Activated naive CD4-positive, alpha-beta T cell treated with anti-CD3 and anti-CD28 coated beads for 36 hours (primary cell): ENCODE data around the gene SLC6A2. TPM values are rescaled to one million over a fixed set of nuclear protein-coding genes. Genes with fewer than 3 reads are reported as not detected.
A peak's percentile ranks its signal among the peaks of the same experiment; 100 is the strongest.

Source experiments
- CTCF ChIA-PET: fragments of 350-600 bp; sonication (Branson Sonifier 250); formaldehyde crosslinking; loops from one replicate; lab custom pipeline; 2021; ENCODE audit warnings: antibody characterized with exemption; lab: Charles Lee
- DNase-seq: peaks from one replicate; pipeline ENCODE4 v3.0.0-alpha.2; 2020
- H3K27ac Mint-ChIP-seq: one replicate; pipeline ENCODE4 v1.8.0; 2021; ENCODE audit warnings: mild to moderate bottlenecking, mixed read lengths
- H3K27me3 Mint-ChIP-seq: one replicate; pipeline ENCODE4 v1.8.0; 2021; ENCODE audit warnings: low read depth, mixed read lengths
- H3K36me3 Mint-ChIP-seq: one replicate; pipeline ENCODE4 v1.8.0; 2021; ENCODE audit warnings: low read depth, mixed read lengths
- H3K4me1 Mint-ChIP-seq: one replicate; pipeline ENCODE4 v1.8.0; 2021; ENCODE audit warnings: low read depth, mixed read lengths
- H3K4me3 Mint-ChIP-seq: one replicate; pipeline ENCODE4 v1.8.0; 2021; ENCODE audit warnings: mild to moderate bottlenecking, moderate library complexity, mixed read lengths
- H3K9me3 Mint-ChIP-seq: one replicate; pipeline ENCODE4 v1.8.0; 2021; ENCODE audit warnings: mixed read lengths
- intact Hi-C: fragments of 100-400 bp; cut with micrococcal nuclease; formaldehyde crosslinking; loops from one replicate; pipeline ENCODE4 v1.15.1; 2023
- total RNA-seq, 2 experiments: library from RNA; stranded (reverse); gene quantifications; one replicate each; pipeline ENCODE4 v1.2.3, GENCODE V29; 2021

The SLC6A2 gene
- total RNA-seq, 2 experiments from 2014 or later = not detected

GRCh38 chr16:55709801-55710200 lies 54.0 kb downstream of the SLC6A2 start:
- intact Hi-C loops = no loop called here
- Mint-ChIP-seq H3K27ac (no peak overlapping the region), H3K9me3 (no peaks in the 10 kb centered on the region), H3K27me3 (peaks cover 12% of the 10 kb centered on the region), H3K4me3 (no peak overlapping the region), H3K36me3 (no peaks in the 10 kb centered on the region), H3K4me1 (no peaks in the 10 kb centered on the region)
- CTCF ChIA-PET = interaction anchor here (0.9 to 12.8 kb wide), 2 partner anchors 33 to 246 kb away, joined by 3 to 140 read pairs; no protein-coding TSS in a partner anchor
- DNase-seq = no peak

- no peak for DNase-seq
These were observed 54.7 kb downstream of the SLC6A2 start for GRCh38 chr16:55710466-55710865.

GRCh38 chr16:55711959-55712876 lies 56.4 kb downstream of the SLC6A2 start:
- Mint-ChIP-seq H3K4me3 (no peak overlapping the region), H3K4me1 (no peaks in the 10 kb centered on the region), H3K27ac (no peak overlapping the region), H3K27me3 (peaks cover 10% of the 10 kb centered on the region), H3K9me3 (no peaks in the 10 kb centered on the region), H3K36me3 (no peaks in the 10 kb centered on the region)
- CTCF ChIA-PET = interaction anchor here (0.7 to 6.0 kb wide), 7 partner anchors 10 to 248 kb away, joined by 3 to 30 read pairs (median 3); no protein-coding TSS in a partner anchor
- peak; percentile 74 for DNase-seq
- intact Hi-C loops = loop anchor here (1.0 to 2.0 kb wide), 2 partner anchors 131 to 607 kb away; no protein-coding TSS in a partner anchor

More at GRCh38 chr16:55710466-55710865, 54.7 kb downstream of the SLC6A2 start:
- no peak overlapping the region for H3K4me3 Mint-ChIP-seq
- H3K36me3 Mint-ChIP-seq = no peaks in the 10 kb centered on the region
- no peak overlapping the region for H3K27ac Mint-ChIP-seq
- peaks cover 12% of the 10 kb centered on the region for H3K27me3 Mint-ChIP-seq
- H3K4me1 Mint-ChIP-seq = no peaks in the 10 kb centered on the region
- CTCF ChIA-PET = interaction anchor here (12.8 kb wide), 1 partner anchor 247 kb away, joined by 140 read pairs; no protein-coding TSS in a partner anchor
- intact Hi-C loops = no loop called here
- no peaks in the 10 kb centered on the region for H3K9me3 Mint-ChIP-seq

GRCh38 chr16:55713103-55713502 lies 57.3 kb downstream of the SLC6A2 start:
- no peak for DNase-seq
- H3K4me1 Mint-ChIP-seq = no peaks in the 10 kb centered on the region
- intact Hi-C loops = loop anchor here (2.0 kb wide), 1 partner anchor 606 kb away; no protein-coding TSS in a partner anchor
- no peak overlapping the region for H3K27ac Mint-ChIP-seq
- no peaks in the 10 kb centered on the region for H3K9me3 Mint-ChIP-seq
- CTCF ChIA-PET = interaction anchor here (0.7 to 6.0 kb wide), 5 partner anchors 38 to 248 kb away, joined by 3 to 30 read pairs (median 3); no protein-coding TSS in a partner anchor
- H3K36me3 Mint-ChIP-seq = no peaks in the 10 kb centered on the region
- H3K27me3 Mint-ChIP-seq = peaks cover 6% of the 10 kb centered on the region
- no peak overlapping the region for H3K4me3 Mint-ChIP-seq

GRCh38 chr16:55717326-55717725 lies 61.5 kb downstream of the SLC6A2 start:
- CTCF ChIA-PET = no interaction called here
- intact Hi-C loops = no loop called here
- H3K36me3 Mint-ChIP-seq = no peaks in the 10 kb centered on the region
- H3K9me3 Mint-ChIP-seq = no peaks in the 10 kb centered on the region
- no peak overlapping the region for H3K27ac Mint-ChIP-seq
- no peak overlapping the region for H3K4me3 Mint-ChIP-seq
- peaks cover 16% of the 10 kb centered on the region for H3K27me3 Mint-ChIP-seq
- no peak for DNase-seq
- H3K4me1 Mint-ChIP-seq = no peaks in the 10 kb centered on the region

GRCh38 chr16:55725055-55725777 lies 69.4 kb downstream of the SLC6A2 start:
- DNase-seq = no peak
- intact Hi-C loops = no loop called here
- CTCF ChIA-PET = no interaction called here
- no peaks in the 10 kb centered on the region for H3K36me3 Mint-ChIP-seq
- H3K27ac Mint-ChIP-seq = no peak overlapping the region
- H3K9me3 Mint-ChIP-seq = no peaks in the 10 kb centered on the region
- peaks cover 9% of the 10 kb centered on the region for H3K27me3 Mint-ChIP-seq
- no peak overlapping the region for H3K4me3 Mint-ChIP-seq
- H3K4me1 Mint-ChIP-seq = no peaks in the 10 kb centered on the region

- intact Hi-C loops = no loop called here
- no peak for DNase-seq
- H3K36me3 Mint-ChIP-seq = no peaks in the 10 kb centered on the region
- peaks cover 3% of the 10 kb centered on the region for H3K27me3 Mint-ChIP-seq
- H3K27ac Mint-ChIP-seq = no peak overlapping the region
- H3K4me1 Mint-ChIP-seq = no peaks in the 10 kb centered on the region
- H3K4me3 Mint-ChIP-seq = no peak overlapping the region
- H3K9me3 Mint-ChIP-seq = no peaks in the 10 kb centered on the region
- CTCF ChIA-PET = no interaction called here
These were observed 73.0 kb downstream of the SLC6A2 start for GRCh38 chr16:55728797-55729196.

- no peak overlapping the region for H3K4me3 Mint-ChIP-seq
- CTCF ChIA-PET = no interaction called here
- H3K27ac Mint-ChIP-seq = no peak overlapping the region
- H3K27me3 Mint-ChIP-seq = peaks cover 2% of the 10 kb centered on the region
- intact Hi-C loops = no loop called here
- no peaks in the 10 kb centered on the region for H3K36me3 Mint-ChIP-seq
- H3K9me3 Mint-ChIP-seq = no peaks in the 10 kb centered on the region
- no peaks in the 10 kb centered on the region for H3K4me1 Mint-ChIP-seq
- DNase-seq = no peak
These were observed 74.3 kb downstream of the SLC6A2 start for GRCh38 chr16:55730115-55730514.

GRCh38 chr16:55732496-55732895 lies 76.7 kb downstream of the SLC6A2 start:
- no peak overlapping the region for H3K4me3 Mint-ChIP-seq
- H3K36me3 Mint-ChIP-seq = no peaks in the 10 kb centered on the region
- H3K4me1 Mint-ChIP-seq = no peaks in the 10 kb centered on the region
- DNase-seq = no peak
- CTCF ChIA-PET = interaction anchor here (0.6 kb wide), 1 partner anchor 681 kb away, joined by 4 read pairs; no protein-coding TSS in a partner anchor
- H3K9me3 Mint-ChIP-seq = no peaks in the 10 kb centered on the region
- H3K27me3 Mint-ChIP-seq = peaks cover 2% of the 10 kb centered on the region
- H3K27ac Mint-ChIP-seq = no peak overlapping the region
- intact Hi-C loops = no loop called here

GRCh38 chr16:55734665-55735064 lies 78.9 kb downstream of the SLC6A2 start:
- no peak overlapping the region for H3K27ac Mint-ChIP-seq
- H3K36me3 Mint-ChIP-seq = no peaks in the 10 kb centered on the region
- H3K4me1 Mint-ChIP-seq = no peaks in the 10 kb centered on the region
- intact Hi-C loops = no loop called here
- no peaks in the 10 kb centered on the region for H3K9me3 Mint-ChIP-seq
- CTCF ChIA-PET = no interaction called here
- H3K4me3 Mint-ChIP-seq = no peak overlapping the region
- H3K27me3 Mint-ChIP-seq = peaks cover 2% of the 10 kb centered on the region
- no peak for DNase-seq

GRCh38 chr16:55735120-55735781 lies 79.5 kb downstream of the SLC6A2 start:
- Mint-ChIP-seq H3K9me3 (no peaks in the 10 kb centered on the region), H3K27me3 (peaks cover 2% of the 10 kb centered on the region), H3K4me1 (no peaks in the 10 kb centered on the region), H3K27ac (no peak overlapping the region), H3K4me3 (no peak overlapping the region), H3K36me3 (no peaks in the 10 kb centered on the region)
- no peak for DNase-seq
- intact Hi-C loops = no loop called here
- CTCF ChIA-PET = no interaction called here

GRCh38 chr16:55736671-55737070 lies 80.9 kb downstream of the SLC6A2 start:
- Mint-ChIP-seq H3K4me3 (no peak overlapping the region), H3K27me3 (peaks cover 2% of the 10 kb centered on the region), H3K4me1 (no peaks in the 10 kb centered on the region), H3K9me3 (no peaks in the 10 kb centered on the region), H3K27ac (no peak overlapping the region), H3K36me3 (no peaks in the 10 kb centered on the region)
- CTCF ChIA-PET = no interaction called here
- intact Hi-C loops = no loop called here
- no peak for DNase-seq
